ENCODE results near the gene MYO9A.

- TF ChIP-seq POLR2AphosphoS5 (IDR thresholded peaks at IDR 0.05), result no peak
- no peak for TF ChIP-seq CTCF (IDR thresholded peaks at IDR 0.05)
- TF ChIP-seq POLR2A (IDR thresholded peaks at IDR 0.05; ENCODE audit: low read depth), result no peak
- no peak for TF ChIP-seq EP300 (IDR thresholded peaks at IDR 0.05)
These were observed 14.0 kb upstream of the MYO9A start for GRCh38 chr15:72131922-72132321.
